Stomach (tissue), 9 donors: ENCODE data around the gene KTN1. TPM values are rescaled to one million over a fixed set of nuclear protein-coding genes. Genes with fewer than 3 reads are reported as not detected.

Experiments
- DNase-seq, 2 donors: peaks; one replicate each; pipeline versions ENCODE4 v3.0.0 to v3.0.0-alpha.2; 2013 to 2019
- H3K27ac ChIP-seq, 5 donors: fragments of 200-600 bp in 4 of 5; sonication (generic) in 4 of 5; one replicate each; pipeline ENCODE4 v1.5.1; 2013 to 2019; ENCODE audit warnings: mild to moderate bottlenecking in 1 of 5, moderate library complexity in 1 of 5
- H3K27me3 ChIP-seq, 3 donors: fragments of 200-600 bp; sonication (generic); one replicate each; pipeline ENCODE4 v1.5.1; 2017 to 2019; ENCODE audit warnings: mixed run types in 1 of 3
- H3K36me3 ChIP-seq, 4 donors: fragments of 200-600 bp; sonication (generic); 1 replicate in 3 of 4; 2 replicates in 1 of 4; pipeline ENCODE4 v1.5.1; 2016 to 2019
- H3K4me1 ChIP-seq, 4 donors: fragments of 200-600 bp; sonication (generic); one replicate each; pipeline ENCODE4 v1.5.1; 2016 to 2019
- H3K4me3 ChIP-seq, 4 donors: fragments of 200-600 bp; sonication (generic) in 3 of 4; one replicate each; pipeline ENCODE4 v1.5.1; 2016 to 2019; ENCODE audit warnings: mild to moderate bottlenecking in 1 of 4
- H3K9me3 ChIP-seq, 4 donors: fragments of 200-600 bp; sonication (generic); one replicate each; pipeline ENCODE4 v1.5.1; 2016 to 2019
- EP300 ChIP-seq: sonication (generic); formaldehyde crosslinking; IDR thresholded peaks from one replicate; pipeline ENCODE4 v1.6.1; 2017; ENCODE audit warnings: antibody characterized with exemption
- POLR2A ChIP-seq, 4 donors: fragments of 450-650 bp; IDR thresholded peaks; one replicate each; pipeline ENCODE4 v1.6.1; 2016; ENCODE audit warnings: antibody characterized with exemption in 4 of 4, control low read depth in 2 of 4, mild to moderate bottlenecking in 1 of 4, moderate library complexity in 1 of 4
- POLR2AphosphoS5 ChIP-seq, 3 donors: sonication (generic); formaldehyde crosslinking; IDR thresholded peaks; one replicate each; pipeline ENCODE4 v1.6.1; 2016; ENCODE audit warnings: antibody characterized with exemption in 3 of 3
- WGBS, 5 donors: extraction: QIAGEN DNeasy Blood & Tissue Kit in 3 of 5; methylation state at CpG; one replicate each; pipeline versions ENCODE4 v1.1.5 to v1.1.7; 2013 to 2018; 5-methylcytosine and 5-hydroxymethylcytosine counted together
- intact Hi-C: fragments of 100-400 bp; cut with DNase I; formaldehyde crosslinking; loops from one replicate; pipeline ENCODE4 v1.15.1; 2023; ENCODE audit warnings: low total_unique reads
- polyA plus RNA-seq, 3 donors: library from polyadenylated mRNA; stranded (reverse); fragments of 200-250 nt; gene quantifications; one replicate each; pipeline ENCODE4 v1.2.3, GENCODE V29; 2013
- total RNA-seq, 5 donors: library from RNA; depleted of rRNA; stranded (reverse); fragments of >200 nt; gene quantifications; one replicate each; pipeline versions ENCODE4 v1.1.0 to v1.2.3, GENCODE V29; 2014 to 2016
- TF ChIP-seq, protein P1 (sequence below), 7 experiments: fragments of 450-650 bp in 4 of 7; fragments of 200-600 bp in 3 of 7; sonication (generic) in 3 of 7; IDR thresholded peaks; one replicate each; pipeline ENCODE4 v1.5.1; 2016 to 2019; ENCODE audit warnings: antibody characterized with exemption in 7 of 7, control low read depth in 2 of 7, mild to moderate bottlenecking in 1 of 7
- donor health status: healthy with polysubstance abuse.
- donor health status: Bipolar disorder and iron deficiency.
- donor health status: healthy.

KTN1 gene
- total and polyA plus RNA-seq, 8 donors = 43.3 to 123 (median 81.2) TPM

DNA sequence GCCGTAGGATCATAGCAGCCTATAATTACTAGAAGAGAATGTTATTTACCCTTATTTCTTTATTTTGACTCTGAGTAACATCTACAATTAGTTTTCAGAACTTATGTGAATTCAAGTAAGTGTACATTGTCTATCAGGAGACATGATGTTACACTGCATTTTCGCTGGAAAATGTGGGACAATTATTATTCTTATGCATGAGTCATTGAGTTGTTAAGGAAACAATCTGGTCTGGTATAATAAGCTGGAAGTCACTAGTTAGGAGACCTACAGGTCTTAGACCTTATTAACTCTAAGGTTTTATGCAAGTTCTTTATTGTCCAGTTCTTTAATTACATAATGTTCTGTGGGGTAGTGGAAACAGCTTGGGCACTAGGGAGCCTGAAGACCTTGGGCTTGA is 5.8 kb downstream of the KTN1 start:
- intact Hi-C loops = no loop called here
- Histone ChIP-seq H3K27ac (no peak overlapping the region), H3K36me3 (no peaks in the 10 kb centered on the region), H3K27me3 (no peaks in the 10 kb centered on the region), H3K4me3 (no peak overlapping the region), H3K9me3 (no peaks in the 10 kb centered on the region), H3K4me1 (peaks cover 24 to 92% (median 71%) of the 10 kb centered on the region in 4 donors)
- TF ChIP-seq, protein P1, sequence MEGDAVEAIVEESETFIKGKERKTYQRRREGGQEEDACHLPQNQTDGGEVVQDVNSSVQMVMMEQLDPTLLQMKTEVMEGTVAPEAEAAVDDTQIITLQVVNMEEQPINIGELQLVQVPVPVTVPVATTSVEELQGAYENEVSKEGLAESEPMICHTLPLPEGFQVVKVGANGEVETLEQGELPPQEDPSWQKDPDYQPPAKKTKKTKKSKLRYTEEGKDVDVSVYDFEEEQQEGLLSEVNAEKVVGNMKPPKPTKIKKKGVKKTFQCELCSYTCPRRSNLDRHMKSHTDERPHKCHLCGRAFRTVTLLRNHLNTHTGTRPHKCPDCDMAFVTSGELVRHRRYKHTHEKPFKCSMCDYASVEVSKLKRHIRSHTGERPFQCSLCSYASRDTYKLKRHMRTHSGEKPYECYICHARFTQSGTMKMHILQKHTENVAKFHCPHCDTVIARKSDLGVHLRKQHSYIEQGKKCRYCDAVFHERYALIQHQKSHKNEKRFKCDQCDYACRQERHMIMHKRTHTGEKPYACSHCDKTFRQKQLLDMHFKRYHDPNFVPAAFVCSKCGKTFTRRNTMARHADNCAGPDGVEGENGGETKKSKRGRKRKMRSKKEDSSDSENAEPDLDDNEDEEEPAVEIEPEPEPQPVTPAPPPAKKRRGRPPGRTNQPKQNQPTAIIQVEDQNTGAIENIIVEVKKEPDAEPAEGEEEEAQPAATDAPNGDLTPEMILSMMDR (IDR thresholded peaks at IDR 0.05) = no peak
- TF ChIP-seq EP300 (no peak), POLR2AphosphoS5 (IDR thresholded peaks at IDR 0.05) (no peak), POLR2A (IDR thresholded peaks at IDR 0.05) (no peak)
- 58 to 72% (median 65%) methylated on average over 2 of the region's 2 CpGs for WGBS, 5 donors
- peak in 1 of 2 donors; percentile 6 for DNase-seq

- intact Hi-C loops = no loop called here
- H3K4me3 ChIP-seq = no peak overlapping the region
- TF ChIP-seq EP300 = no peak
- no peak for TF ChIP-seq POLR2A (IDR thresholded peaks at IDR 0.05)
- TF ChIP-seq POLR2AphosphoS5 (IDR thresholded peaks at IDR 0.05) = no peak
- TF ChIP-seq, protein P1 (IDR thresholded peaks at IDR 0.05) = no peak
- H3K36me3 ChIP-seq = no peaks in the 10 kb centered on the region
- no peak for DNase-seq
- no peaks in the 10 kb centered on the region for H3K9me3 ChIP-seq
- peaks cover 24 to 87% (median 66%) of the 10 kb centered on the region in 4 donors for H3K4me1 ChIP-seq
- no peaks in the 10 kb centered on the region for H3K27me3 ChIP-seq
- H3K27ac ChIP-seq = no peak overlapping the region
- WGBS, 5 donors = 58 to 81% (median 70%) methylated on average over 2 of the region's 2 CpGs
These were observed 6.4 kb downstream of the KTN1 start for GRCh38 chr14:55586411-55586810.

DNA sequence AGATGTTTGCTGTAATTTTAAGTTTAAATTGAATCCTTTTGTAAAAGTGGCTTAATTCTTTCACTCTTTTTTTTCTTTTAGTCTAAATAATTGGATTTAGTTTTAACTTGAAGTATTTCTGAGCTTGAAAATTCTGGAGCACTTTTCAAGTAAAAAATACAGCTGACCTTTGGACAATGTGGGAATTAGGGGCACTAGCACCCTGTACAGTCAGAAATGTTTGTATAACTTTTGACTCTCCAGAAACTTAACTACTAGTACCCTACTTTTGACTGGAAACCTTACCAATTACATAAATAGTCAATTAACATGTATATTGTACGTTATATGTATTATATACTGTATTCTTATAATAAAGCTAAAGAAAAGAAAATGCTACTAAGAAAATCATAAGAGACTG is 7.8 kb downstream of the KTN1 start:
- intact Hi-C loops = no loop called here
- no peak for DNase-seq
- H3K36me3 ChIP-seq = no peaks in the 10 kb centered on the region
- H3K27ac ChIP-seq = no peak overlapping the region
- H3K9me3 ChIP-seq = no peaks in the 10 kb centered on the region
- TF ChIP-seq EP300 (no peak), POLR2A (IDR thresholded peaks at IDR 0.05) (no peak), POLR2AphosphoS5 (IDR thresholded peaks at IDR 0.05) (no peak)
- TF ChIP-seq, protein P1 (IDR thresholded peaks at IDR 0.05) = no peak
- H3K4me3 ChIP-seq = no peak overlapping the region
- no peaks in the 10 kb centered on the region for H3K27me3 ChIP-seq
- H3K4me1 ChIP-seq = peaks cover 24 to 82% (median 60%) of the 10 kb centered on the region in 4 donors
- WGBS, 5 donors = 82 to 90% (median 85%) methylated on average over 1 of the region's 1 CpG

DNA sequence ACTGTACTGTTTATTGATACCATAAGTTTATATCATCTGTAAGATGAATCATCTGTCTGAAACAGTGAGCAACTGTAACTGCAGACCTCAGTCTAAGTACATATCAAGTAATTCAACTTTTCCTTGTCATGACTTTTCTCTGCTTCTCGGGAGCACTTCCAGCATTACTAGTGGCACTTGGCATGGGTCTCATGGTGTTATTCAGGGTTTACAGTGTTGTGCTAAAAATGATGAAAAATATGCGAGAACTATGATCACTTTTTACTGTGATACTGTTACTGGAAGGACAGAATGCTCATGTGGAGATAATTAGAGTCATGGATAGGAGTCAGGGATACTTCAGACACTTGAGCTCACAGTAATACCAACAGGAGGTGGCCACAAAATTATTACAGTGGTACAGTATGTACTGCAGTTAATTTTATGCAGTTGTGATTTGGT is 8.3 kb downstream of the KTN1 start:
- H3K4me3 ChIP-seq = no peak overlapping the region
- WGBS, 5 donors = 53 to 75% (median 67%) methylated on average over 2 of the region's 2 CpGs
- intact Hi-C loops = no loop called here
- no peak overlapping the region for H3K27ac ChIP-seq
- H3K4me1 ChIP-seq = peaks cover 24 to 79% (median 57%) of the 10 kb centered on the region in 4 donors
- no peaks in the 10 kb centered on the region for H3K36me3 ChIP-seq
- no peak for TF ChIP-seq EP300
- no peak for TF ChIP-seq POLR2A (IDR thresholded peaks at IDR 0.05)
- TF ChIP-seq POLR2AphosphoS5 (IDR thresholded peaks at IDR 0.05) = no peak
- TF ChIP-seq, protein P1 (IDR thresholded peaks at IDR 0.05) = no peak
- no peak for DNase-seq
- no peaks in the 10 kb centered on the region for H3K27me3 ChIP-seq
- H3K9me3 ChIP-seq = no peaks in the 10 kb centered on the region
